ENCODE results near the gene ZNF692. TPM values are rescaled to one million over a fixed set of nuclear protein-coding genes. Genes with fewer than 3 reads are reported as not detected.
"Not testable (repeated sequence)": the region's sequence is repeated elsewhere in the genome, so short reads cannot be mapped to it uniquely, and the experiment has no call there.

ZNF692 gene
- total RNA-seq, 1 donor from 2014 or later, result 41.9 TPM

DNA sequence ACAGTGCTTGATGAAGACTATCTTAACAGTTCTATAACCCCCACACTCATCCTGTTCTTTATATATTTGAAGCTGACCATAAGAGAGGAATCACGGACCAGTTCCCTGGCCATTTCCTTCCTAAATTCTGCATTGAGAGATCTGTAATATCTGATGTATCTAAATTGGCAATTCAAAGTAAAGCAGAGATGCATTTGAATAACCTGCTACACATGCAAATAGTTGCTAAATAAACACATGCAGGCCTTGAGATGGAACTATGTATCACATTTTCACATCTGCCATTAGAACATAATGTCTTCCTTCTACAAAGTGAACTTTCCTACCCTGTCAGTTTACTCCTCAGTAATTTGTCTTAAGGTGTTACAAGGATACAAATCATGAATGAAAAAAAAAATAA, 26.8 kb upstream of the ZNF692 start:
- TF ChIP-seq CTCF (IDR thresholded peaks at IDR 0.05), result no peak

GRCh38 chr1:248884632-248885295, 25.9 kb upstream of the ZNF692 start:
- Histone ChIP-seq H3K36me3 (no peaks in the 10 kb centered on the region), H3K27ac (no peak overlapping the region), H3K4me3 (no peak overlapping the region), H3K27me3 (ENCODE audit: low read depth) (no peaks in the 10 kb centered on the region), H3K4me1 (no peaks in the 10 kb centered on the region), H3K9me3 (no peaks in the 10 kb centered on the region)
- no peak for TF ChIP-seq CTCF (IDR thresholded peaks at IDR 0.05)
- DNase-seq (no peak), ATAC-seq (no peak)
- intact Hi-C loops (cut with DNase I), result no loop called here

More for the DNA sequence above, 26.8 kb upstream of the ZNF692 start:
- H3K9me3 ChIP-seq, result no peaks in the 10 kb centered on the region
- no peak overlapping the region for H3K4me3 ChIP-seq
- DNase-seq (no peak), ATAC-seq (no peak)
- no peak overlapping the region for H3K27ac ChIP-seq
- no peaks in the 10 kb centered on the region for H3K27me3 ChIP-seq (ENCODE audit: low read depth)
- no peaks in the 10 kb centered on the region for H3K4me1 ChIP-seq
- intact Hi-C loops (cut with DNase I), result no loop called here
- no peaks in the 10 kb centered on the region for H3K36me3 ChIP-seq

DNA sequence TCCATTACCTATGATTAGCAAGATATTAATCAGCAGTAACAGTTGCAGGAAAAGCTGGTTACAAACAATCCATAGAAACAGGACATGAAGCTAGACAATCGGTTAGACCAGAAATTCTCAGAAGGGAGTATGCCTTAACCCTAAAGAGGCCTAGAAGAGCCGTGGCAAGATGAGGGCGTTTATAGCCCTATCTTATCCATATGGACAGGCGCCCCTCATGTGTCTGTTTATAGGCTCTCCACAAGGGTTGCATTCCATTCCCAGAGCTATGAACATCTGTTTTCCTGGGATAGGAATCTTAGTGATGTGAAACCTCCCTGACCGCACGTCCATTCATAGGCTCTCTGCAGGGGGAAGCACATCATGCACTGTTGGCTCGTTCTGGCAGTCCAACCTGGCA, 23.5 kb upstream of the ZNF692 start:
- DNase-seq; H3K9me3 ChIP-seq; ATAC-seq; H3K4me1 ChIP-seq; intact Hi-C loops (cut with DNase I); H3K27ac ChIP-seq; H3K27me3 ChIP-seq (ENCODE audit: low read depth); H3K4me3 ChIP-seq; H3K36me3 ChIP-seq: not testable (repeated sequence)

DNA sequence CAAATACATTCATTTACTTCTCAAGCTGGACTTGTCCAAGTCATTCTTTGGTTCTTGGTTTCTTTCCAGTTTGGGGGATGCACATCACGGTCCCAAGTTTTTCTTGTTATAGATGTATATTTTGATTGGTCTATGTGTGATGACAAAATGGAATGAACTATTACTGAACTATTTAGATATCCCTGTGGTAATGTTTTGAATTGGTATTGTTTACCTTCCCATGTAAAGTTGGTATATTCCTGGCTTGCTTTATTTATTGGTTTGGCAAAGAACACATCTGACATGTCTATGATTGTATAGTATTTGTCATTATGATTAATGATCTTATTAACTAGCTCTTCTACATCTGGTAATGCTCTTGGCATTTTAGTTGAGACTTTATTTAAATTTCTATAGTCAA, 22.4 kb upstream of the ZNF692 start:
- Histone ChIP-seq H3K4me3 (no peak overlapping the region), H3K27me3 (ENCODE audit: low read depth) (no peaks in the 10 kb centered on the region), H3K9me3 (no peaks in the 10 kb centered on the region), H3K27ac (no peak overlapping the region), H3K36me3 (no peaks in the 10 kb centered on the region), H3K4me1 (no peaks in the 10 kb centered on the region)
- ATAC-seq, result no peak
- no peak for TF ChIP-seq CTCF (IDR thresholded peaks at IDR 0.05)
- intact Hi-C loops (cut with DNase I), result no loop called here
- DNase-seq, result no peak

DNA sequence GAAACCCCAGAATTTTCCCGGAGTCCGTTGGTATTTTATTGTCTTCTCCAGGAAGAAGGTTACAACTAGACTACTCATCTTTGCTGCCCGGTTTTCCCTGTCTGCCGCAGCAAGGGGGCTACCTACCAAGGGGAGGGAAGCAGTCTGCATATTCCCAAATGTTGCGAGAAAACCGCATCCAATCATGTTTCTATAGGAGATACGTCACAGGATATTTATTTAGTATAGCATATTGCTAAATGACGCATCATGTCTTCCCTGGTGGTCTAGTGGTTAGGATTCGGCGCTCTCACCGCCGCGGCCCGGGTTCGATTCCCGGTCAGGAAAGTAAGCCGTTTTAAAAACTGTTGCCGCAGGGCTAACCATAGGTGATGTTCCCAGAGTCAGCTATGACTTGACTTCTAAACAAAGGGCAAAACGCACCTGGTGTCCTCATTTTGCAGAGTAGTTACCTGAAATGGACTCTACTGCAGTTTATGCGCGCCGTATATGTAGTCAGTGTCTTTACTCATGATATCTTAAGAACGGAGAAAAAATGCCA, 15.2 kb upstream of the ZNF692 start:
- intact Hi-C loops (cut with DNase I), result no loop called here
- Histone ChIP-seq H3K4me3 (peak overlapping the region; percentile 70), H3K27me3 (ENCODE audit: low read depth) (no peaks in the 10 kb centered on the region), H3K9me3 (no peaks in the 10 kb centered on the region), H3K27ac (peak overlapping the region; percentile 96), H3K4me1 (no peaks in the 10 kb centered on the region), H3K36me3 (no peaks in the 10 kb centered on the region)
- TF ChIP-seq CTCF (IDR thresholded peaks at IDR 0.05), result no peak
- DNase-seq (peak; percentile 69), ATAC-seq (peak; percentile 88 to 90)

DNA sequence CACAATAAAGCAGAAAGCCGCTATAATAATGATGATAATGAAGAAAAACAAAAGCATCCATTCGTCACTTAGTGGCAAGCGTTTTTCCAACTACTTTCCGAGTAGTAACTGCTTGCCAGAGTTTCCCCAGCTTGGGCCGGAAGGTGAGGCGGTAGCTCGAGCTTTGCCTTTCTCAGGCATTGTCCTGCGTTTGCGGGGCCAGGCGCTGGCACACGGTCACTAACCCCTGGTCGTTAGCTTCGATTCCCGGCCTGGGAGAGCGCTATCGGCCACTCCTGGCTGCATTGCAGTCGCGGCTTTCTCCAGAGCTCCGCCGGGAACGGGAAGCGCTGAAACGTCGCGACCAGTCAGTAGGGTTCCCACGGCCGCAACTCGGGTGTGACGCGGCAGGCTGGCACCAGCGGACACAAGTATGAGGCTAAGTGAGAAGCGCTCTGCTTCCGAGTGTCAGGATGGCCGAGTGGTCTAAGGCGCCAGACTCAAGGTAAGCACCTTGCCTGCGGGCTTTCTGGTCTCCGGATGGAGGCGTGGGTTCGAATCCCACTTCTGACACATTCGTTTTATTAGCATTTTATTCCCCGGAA, 14.6 kb upstream of the ZNF692 start:
- ATAC-seq (peak; percentile 94 to 95), DNase-seq (peak; percentile 95)
- intact Hi-C loops (cut with DNase I), result no loop called here

More for the DNA sequence above, 14.6 kb upstream of the ZNF692 start:
- Histone ChIP-seq H3K27ac (peak overlapping the region; percentile 96), H3K27me3 (ENCODE audit: low read depth) (no peaks in the 10 kb centered on the region), H3K36me3 (no peaks in the 10 kb centered on the region), H3K9me3 (no peaks in the 10 kb centered on the region), H3K4me1 (no peaks in the 10 kb centered on the region), H3K4me3 (peak overlapping the region; percentile 70)
- no peak for TF ChIP-seq CTCF (IDR thresholded peaks at IDR 0.05)

All from lower lobe of right lung (tissue), 2 donors.